GM19023 (cell line): ENCODE measurements around the gene ABCA13.

ENCODE experiments used
- ATAC-seq: cut with Tn5 transposase; IDR thresholded peaks from one replicate; pipeline ENCODE4 v1.9.1; 2021; ENCODE audit warnings: mild to moderate bottlenecking, moderate library complexity; ENCODE audit not compliant: unreplicated experiment

Gene ABCA13

DNA sequence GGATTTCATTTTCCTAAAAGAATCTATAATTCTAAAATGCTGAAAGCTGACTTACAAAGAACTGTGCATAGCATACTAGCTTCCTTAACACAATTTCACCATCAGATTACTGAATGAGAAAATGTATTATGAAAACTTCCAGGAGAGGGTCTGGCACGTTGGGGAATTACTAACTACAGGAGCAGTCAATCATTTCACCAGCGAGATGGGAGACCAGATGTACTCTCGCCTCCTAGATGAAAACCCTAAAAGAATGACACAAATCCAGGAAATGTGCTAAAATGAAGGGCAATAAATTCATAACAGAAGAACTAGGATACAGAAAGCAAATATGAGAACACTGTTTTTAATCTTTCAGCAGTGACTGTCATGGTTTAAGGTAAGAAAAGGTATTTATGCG lies 330.8 kb downstream of the ABCA13 start:
- no peak for ATAC-seq

DNA sequence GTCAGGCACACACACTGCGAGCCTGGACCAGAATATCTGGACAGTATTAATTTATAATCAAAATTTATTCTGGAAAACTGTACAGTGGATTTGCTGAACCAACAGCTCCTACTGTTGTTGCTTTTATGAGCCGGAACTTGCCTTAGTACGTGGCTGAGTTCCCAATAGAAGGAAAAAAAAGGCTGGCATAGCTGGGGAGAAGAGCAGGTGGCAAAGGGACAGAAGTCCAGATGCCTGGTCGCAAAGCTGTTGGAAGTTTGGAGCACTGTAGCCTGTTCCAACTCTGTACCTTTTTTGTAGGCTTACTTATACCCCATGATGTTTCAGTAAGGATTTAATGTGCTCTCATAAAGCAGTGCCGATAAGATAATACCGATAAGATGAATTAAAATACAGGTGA lies 333.8 kb downstream of the ABCA13 start:
- ATAC-seq = no peak

DNA sequence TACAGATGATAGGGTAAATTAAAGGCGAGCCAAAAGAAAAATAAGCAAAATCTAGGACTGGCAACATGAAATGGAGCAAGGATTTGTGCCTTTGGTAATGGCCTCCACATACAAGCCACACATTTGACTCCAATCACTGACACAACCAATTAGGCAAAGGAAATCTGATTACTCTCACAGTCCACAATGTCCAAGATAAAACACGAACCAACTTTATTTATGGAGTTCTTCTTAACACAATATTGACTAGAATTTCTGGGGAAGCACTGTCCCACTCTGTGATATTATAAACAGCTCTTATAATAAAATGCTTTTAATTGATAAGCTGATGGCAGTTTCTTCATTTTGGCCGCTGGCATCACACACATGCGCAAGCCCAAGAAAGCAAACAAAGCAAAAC lies 334.2 kb downstream of the ABCA13 start:
- ATAC-seq = no peak

DNA sequence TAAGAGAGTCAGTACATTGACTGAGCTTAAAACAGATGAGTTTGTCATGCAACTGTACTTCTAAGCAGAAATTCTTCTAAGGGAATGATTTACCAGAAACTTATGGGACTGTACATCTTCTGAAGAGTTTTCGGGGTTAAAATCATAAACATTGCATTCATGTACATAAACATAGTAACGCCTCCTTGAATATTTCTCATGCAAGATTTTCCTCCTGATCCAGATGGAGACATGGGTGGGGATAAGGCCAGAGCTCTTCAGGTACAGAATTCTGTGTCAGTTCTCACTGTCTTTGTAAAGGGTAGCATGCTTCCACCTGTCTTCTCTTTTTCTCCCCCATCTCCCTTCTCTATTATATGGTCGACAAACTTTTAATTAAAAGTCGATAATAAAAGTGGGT lies 335.3 kb downstream of the ABCA13 start:
- no peak for ATAC-seq

DNA sequence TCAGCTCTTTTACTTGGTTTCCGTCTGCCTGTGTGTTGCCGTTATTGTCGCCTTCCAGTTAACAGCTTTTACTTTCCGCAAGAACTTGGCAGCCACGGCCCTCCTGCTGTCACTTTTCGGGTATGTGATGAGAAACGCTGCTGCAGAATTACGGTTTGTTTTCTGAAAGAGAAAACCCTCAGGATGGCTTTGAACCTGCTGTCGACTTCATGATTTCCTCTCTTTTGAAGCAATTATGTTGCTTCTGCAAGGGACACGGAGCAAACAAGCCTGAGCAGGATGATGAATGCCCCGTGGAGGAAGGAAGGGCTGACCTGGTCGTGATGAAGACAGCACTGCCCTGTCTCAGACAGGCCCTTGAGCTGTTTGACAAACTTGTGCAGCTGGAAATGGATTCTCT lies 339.8 kb downstream of the ABCA13 start:
- ATAC-seq = no peak

DNA sequence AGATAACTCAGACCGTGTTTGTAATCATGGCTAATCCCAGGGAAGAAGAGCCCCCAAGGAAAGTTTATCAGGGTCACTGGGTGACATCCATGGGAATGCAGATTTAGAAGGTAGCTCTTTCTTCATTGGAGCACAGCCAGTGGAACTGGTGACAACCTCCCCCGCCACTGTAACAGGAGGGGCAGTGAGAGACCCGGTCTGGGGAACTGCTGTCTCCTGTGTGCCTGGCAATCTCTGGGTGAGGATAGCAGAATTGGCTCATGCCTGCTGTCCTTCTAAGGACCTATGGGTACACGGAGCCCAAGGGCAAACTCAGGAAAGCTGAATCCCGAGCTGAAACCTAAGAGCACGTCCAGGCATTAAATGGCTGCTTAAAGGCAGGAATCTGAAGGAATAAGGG lies 341.6 kb downstream of the ABCA13 start:
- ATAC-seq = no peak

DNA sequence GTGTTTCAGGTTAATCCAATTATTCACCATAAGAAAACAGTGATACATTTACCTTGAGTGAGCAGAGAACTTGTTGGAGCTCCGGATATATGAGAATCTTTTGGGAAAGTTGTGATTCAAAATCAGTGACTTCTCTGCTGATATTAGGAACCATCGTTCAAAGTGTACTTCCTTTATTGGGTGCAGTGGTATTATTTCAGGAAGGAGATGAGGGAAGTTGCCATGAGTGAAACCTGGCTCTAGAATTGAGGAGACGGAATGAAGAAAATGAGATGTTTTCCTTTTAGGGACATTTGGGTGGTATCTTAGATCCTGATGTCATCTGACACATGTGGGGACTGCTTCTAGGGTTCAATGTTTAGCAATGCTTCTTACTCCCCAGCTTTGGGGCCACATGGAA lies 343.9 kb downstream of the ABCA13 start:
- no peak for ATAC-seq

DNA sequence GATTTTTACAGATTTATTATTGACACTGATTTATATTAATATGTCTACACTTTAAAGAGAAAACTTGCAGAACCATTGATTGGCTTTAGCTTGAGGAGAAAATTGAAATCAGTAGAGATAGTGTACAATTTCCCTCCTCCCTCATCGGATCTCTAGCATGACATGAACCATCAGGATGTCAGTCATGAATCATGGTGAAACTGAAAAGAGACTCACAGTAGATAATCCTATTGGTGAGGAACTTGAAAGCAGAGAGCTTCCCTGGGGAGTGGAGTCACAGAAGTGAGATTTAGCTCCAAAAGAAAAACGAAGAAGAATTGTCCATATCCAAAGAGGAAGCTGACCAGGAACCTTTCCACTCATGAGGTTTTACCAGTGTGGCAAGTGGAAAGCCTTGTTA lies 346.8 kb downstream of the ABCA13 start:
- no peak for ATAC-seq

DNA sequence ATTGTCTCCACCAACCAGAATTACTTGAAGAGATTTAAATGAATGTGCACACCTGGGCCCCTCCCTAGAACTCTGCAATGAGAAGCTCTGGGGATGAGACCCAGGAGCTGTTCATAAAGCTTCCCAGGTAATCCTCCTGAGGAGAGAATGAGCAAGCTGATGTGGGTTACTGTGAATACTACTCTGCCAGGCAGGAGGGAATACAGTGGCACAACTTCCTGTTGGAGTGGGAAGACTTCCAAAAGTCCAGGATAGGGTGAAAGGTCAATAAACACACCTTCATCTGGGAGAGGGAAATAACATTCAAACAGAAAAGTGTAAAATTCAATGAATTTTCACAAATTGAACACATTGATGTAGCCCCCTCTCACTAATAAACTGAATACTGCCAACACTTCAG lies 351.4 kb downstream of the ABCA13 start:
- ATAC-seq = no peak

DNA sequence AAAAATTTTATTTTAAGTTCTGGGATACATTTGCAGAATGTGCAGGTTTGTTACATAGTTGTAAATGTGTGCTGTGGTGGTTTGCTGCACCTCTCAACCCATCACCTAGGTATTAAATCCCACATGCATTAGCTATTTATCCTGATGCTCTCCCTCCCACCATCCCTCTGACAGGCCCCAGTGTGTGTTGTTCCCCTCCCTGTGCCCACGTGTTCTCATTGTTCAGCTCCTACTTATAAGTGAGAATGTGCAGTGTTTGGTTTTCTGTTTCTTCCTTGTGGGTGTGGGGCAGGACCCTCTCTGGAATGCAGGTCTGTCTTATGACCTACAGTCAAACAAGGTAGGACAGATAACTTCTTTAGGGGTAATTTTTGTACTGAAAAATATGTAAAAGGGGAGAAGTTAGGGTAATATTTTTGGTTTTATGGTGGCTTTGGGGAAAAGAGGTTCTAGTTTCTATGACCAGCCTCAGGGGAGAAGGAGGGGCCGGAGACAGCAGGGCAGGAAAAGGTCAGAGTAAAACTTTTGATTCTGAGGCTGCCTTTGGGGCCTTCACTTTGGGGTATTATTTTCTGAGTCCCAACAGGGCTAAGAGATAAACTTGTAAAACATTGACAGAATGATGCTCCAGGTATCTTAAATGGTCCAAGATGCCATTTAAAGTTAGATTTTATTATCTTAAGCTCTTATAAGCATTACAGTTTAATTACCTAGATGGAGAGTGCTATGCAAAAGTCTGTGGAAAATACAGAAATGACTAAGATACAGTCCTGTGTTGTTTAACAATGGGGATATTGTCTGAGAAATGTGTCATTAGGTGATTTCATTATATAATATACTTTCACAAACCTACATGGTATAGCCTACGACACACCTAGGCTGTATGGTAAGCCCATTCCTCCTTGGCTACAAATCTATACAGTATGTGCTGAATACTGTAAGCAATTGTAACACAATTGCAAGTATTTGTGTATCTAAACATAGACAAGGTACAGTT lies 354.8 kb downstream of the ABCA13 start:
- ATAC-seq = no peak

DNA sequence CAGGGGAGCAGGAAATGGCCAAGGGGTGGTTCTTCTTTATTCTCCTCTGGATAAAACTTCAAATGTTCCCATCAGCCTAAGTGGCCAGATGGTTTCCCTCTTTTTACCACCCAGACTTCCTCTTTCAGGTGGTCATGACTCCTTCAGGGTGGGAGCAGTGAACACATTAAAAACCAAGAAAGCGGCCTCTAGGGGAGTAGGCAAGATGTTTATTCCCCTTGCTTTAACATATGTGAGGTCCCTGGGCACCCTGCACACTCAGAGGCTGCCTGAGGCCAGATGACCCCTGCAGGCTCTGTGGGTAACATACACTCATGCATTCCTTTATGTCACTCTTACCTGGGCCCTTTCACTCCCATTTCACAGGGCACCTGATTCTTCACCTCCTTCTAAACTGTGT lies 357.4 kb downstream of the ABCA13 start:
- ATAC-seq = no peak

DNA sequence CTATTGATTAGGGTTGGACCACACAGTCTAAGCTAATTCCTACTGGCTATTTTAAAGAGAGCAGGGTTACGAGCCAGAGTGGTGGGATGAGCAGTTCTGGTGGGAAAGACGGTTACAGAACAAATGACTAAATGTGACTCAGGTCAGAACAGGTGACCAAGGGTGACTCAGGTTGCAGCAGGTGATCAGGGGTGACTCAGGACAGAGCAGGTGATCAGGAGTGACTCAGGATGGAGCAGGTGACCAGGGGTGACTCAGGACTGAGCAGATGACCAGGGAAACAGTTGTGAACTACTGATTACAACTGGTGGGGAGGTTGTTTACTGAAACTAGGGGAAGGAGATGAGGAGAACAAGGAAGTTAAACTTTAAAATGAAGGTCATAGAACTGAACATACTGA lies 366.3 kb downstream of the ABCA13 start:
- ATAC-seq = no peak

DNA sequence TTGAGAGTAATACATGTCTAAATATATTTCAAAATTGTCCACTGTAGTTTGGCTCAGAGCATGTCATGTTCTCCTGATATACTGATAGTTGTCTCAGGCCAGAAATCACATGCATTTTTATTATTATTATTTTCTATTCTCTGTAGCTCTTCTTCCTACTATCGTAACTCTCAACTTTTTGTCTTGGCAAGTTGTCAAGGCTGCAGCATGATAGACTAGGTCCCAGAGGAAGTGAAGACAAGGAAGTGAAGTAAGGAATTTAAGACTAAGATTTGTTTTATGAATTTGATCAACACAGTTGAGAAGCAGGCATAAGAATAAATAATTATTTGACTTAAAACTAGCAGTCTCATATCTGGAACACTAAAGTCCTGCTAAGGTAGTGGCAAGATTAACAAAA lies 369.5 kb downstream of the ABCA13 start:
- no peak for ATAC-seq

DNA sequence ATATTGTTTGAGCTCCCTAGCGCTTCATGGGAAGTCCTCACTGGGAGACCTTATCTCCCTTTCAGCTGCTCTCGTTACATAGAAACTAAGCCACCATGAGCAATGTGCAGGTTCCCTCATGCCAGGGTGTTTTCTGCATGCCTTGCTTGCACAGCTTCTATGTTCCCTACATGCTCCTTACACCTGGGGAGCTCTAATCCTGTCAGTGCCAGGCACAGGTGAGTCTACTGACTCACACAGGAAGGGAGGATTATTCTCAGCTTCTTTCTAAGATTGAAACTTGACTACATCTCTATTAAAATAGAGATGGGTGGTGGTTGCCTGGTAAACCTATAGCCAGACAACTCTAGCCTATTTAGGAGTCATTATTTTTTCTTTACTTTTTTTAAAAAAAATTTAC lies 377.4 kb downstream of the ABCA13 start:
- ATAC-seq = no peak

DNA sequence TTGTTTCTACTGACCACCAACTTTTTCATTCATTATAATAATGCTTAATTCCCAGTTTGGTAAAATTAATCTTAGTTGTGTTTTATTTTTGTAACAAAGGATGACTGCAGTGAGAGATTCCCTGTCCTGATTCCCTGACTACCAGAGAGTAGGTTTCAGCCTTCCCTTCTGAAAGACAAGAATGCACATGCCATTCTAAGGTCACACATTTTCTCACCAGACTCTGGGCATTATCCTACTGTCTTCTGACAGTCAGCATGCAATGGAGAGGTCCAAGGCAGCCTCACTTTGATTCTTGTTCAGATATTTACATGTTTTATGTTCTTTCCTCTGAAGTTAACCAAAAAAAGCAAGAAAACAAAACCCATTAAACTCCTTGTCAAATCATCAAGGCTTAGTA lies 380.4 kb downstream of the ABCA13 start:
- ATAC-seq = no peak

DNA sequence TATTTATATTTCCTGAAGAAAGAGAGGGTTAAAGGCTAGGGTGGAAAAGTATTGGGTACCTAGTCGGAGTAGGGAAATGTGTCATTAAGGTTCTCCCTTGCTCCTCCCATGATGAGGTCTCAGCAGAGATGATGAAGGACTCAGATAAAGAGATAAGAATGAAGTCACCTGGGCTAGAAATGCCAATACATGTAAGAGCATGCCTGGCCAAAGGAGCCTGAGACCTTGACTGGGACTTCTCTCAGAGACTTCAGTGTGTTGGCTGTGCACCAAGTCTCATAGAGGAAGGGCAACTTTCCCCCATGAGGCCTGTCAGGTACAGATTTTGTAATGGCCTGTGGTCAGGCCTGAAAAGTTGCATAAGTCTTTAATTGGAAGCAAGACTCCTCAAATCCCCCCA lies 392.1 kb downstream of the ABCA13 start:
- no peak for ATAC-seq

DNA sequence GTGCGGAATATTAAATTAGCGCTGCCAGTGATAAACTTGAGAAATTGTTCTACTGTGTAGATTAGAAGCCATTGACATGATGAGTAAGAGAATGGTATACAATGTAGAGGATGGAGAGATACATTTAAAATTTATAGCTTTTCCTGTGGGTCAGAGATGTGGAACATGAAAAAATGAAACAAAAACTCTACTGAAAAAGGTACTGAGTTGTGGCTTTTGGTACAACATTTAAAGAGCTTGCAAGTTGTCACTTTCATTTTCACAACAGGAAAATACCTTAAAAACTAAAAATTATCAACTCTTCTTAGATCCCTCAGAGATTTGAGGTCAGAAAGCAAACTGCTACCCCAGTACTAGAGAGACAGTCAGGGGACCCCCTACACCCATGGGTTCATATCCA lies 404.3 kb downstream of the ABCA13 start:
- no peak for ATAC-seq

DNA sequence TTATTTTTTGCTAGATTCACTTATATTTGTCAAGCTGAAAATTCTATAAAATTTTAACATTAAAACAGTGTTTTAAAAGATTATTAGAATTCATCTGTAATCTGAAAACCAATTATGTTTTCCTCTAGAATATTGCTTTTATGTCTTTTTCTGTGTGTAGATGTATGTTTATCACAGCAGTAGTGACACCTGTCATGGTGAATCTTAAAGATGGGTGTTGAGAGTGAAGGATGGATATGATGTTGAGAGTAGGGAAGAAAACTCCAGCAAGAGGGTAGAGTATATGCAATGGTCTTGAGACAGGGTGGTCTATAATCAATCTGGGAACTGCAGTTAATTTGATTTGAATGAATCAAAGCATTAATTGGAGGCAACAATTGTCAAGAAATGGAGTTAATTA lies 416.2 kb downstream of the ABCA13 start:
- ATAC-seq = no peak

DNA sequence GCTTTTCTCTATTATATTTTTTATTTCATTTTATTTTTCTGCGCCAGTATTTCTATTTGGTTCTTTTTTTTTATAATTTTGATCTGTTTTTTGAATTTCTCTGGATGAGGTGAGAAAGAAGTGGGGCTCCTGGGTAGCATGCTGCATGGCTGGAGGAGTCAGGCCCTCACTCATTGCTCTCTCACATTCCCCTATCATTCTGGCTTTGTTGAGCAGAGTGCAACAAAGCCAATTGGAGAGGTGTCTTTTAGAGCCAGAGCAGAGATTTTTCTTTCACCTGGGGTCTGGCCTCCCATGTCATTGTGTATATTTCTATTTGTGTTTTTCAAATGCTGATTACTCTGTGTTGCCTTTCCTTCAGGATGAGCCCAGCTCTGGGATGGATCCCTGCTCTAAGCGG lies 423.1 kb downstream of the ABCA13 start:
- ATAC-seq = no peak

DNA sequence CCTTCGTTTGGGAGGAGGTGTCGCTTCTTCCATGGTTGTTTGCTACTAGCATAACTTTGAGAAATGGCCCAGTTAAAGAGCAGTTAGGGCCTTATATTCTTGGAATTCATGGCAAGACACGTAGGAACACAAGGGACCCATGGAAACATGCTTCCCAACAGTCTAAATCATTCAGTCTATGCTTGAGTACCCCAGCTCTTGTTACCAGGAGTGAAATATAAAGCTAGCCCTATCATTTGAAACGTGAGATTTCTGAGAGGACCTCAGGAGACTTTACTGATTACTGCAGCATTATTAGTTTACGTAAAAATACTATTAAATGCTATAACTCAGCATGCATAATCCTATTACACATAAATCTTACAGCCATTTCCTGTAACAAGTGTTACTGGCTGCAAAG lies 424.5 kb downstream of the ABCA13 start:
- ATAC-seq = no peak

DNA sequence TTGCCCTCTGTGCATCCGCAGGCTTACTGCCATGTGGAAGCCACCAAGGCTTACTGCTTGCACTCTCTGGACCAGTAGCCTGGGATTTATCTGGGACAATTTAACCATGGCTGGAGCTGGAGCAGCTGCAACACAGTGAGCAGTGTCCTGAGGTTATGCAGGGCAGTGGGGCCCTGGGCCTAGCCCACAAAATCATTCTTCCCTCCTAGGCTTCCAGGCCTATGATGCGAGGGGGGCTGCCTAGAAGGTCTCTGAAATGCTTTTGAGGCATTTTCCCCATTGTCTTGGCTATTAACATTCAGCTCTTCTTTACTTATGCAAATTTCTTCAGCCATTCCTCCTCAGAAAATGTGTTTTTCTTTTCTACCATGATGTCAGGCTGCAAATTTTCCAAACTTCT lies 439.4 kb downstream of the ABCA13 start:
- ATAC-seq = no peak

DNA sequence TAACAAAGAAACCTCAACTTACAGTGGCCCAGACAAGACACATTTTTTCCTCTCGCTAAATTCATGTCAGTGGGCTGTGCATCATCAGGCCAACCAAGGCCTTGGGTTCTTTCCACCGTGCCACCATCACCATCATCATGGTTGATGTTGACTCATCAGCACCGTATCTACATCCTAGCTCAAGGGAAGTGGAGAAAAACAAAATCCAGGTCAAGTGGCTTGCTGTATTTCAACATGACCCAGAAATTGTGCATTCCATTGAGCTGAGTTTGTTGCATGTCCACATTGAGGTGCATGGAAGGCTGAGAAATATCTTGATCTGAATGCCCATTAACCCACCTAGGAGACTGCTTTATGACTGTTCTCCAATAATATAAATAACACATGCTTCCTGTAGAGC lies 440.7 kb downstream of the ABCA13 start:
- ATAC-seq = no peak

DNA sequence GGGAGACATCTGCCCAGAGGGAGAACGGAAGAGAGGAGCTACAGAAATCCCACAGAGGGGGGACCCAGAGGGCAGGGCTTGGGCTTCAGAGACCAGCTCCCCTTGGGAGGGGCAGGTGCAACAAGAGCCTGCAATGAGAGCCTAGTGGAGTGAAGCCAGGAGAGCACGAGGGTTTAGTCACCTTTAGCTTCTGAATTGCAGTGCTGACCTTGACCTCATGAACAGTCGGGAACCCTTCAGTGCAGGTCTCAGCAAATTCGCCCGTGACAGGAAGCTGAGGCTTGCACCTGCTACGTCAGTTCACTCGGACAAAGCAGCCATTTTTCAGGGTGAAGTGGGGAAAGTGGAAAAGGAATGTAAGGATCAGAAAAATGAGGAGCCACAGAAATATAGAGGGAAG lies 446.2 kb downstream of the ABCA13 start:
- ATAC-seq = no peak
